Panc1 (cell line): ENCODE measurements around the gene CLIC1.

ENCODE experiments used
- CTCF ChIP-seq: fragments of 450-650 bp; IDR thresholded peaks from 2 replicates; pipeline ENCODE4 v1.5.1; 2017; ENCODE audit warnings: mild to moderate bottlenecking
- POLR2AphosphoS5 ChIP-seq: IDR thresholded peaks from 2 replicates; pipeline ENCODE4 v1.6.1; 2012; ENCODE audit warnings: mild to moderate bottlenecking, low read depth, low read length, moderate library complexity

- TF ChIP-seq CTCF (no peak), POLR2AphosphoS5 (no peak)
These were observed 12.2 kb downstream of the CLIC1 start for GRCh38 chr6:31723980-31724691.
